HG03045 (cell line): ENCODE measurements around the gene FCER1A.

ENCODE experiments used
- ATAC-seq: cut with Tn5 transposase; IDR thresholded peaks from one replicate; pipeline ENCODE4 v1.9.1; 2021; ENCODE audit warnings: mild to moderate bottlenecking, moderate library complexity; ENCODE audit not compliant: unreplicated experiment

FCER1A gene

GRCh38 chr1:159302095-159302494 is at the start of gene FCER1A:
Gene FCER1A (plus strand): TSS chr1:159302336. CDS start chr1:159302365, 29 bp downstream.
- ATAC-seq, result no peak

- no peak for ATAC-seq
These were observed 40.8 kb upstream of the FCER1A start for GRCh38 chr1:159261311-159261710.

GRCh38 chr1:159261721-159262494 is 40.2 kb upstream of the FCER1A start:
- no peak for ATAC-seq

GRCh38 chr1:159266832-159267231 is 35.3 kb upstream of the FCER1A start:
- no peak for ATAC-seq

- no peak for ATAC-seq
These were observed 27.5 kb upstream of the FCER1A start for GRCh38 chr1:159274631-159275030.

- ATAC-seq, result no peak
These were observed 26.2 kb upstream of the FCER1A start for GRCh38 chr1:159275891-159276290.

- no peak for ATAC-seq
These were observed 22.4 kb upstream of the FCER1A start for GRCh38 chr1:159279773-159280172.

- no peak for ATAC-seq
These were observed 20.0 kb upstream of the FCER1A start for GRCh38 chr1:159282118-159282517.

GRCh38 chr1:159289060-159289459 is 13.1 kb upstream of the FCER1A start:
- no peak for ATAC-seq

- ATAC-seq, result no peak
These were observed 10.7 kb upstream of the FCER1A start for GRCh38 chr1:159291424-159291823.

- ATAC-seq, result no peak
These were observed 5.3 kb upstream of the FCER1A start for GRCh38 chr1:159296706-159297375.

- ATAC-seq, result no peak
These were observed 2.0 kb upstream of the FCER1A start for GRCh38 chr1:159300146-159300545.

- no peak for ATAC-seq
These were observed 5.3 kb downstream of the FCER1A start for GRCh38 chr1:159307346-159308020.

- no peak for ATAC-seq
These were observed 9.5 kb downstream of the FCER1A start for GRCh38 chr1:159311679-159312078.

- ATAC-seq, result no peak
These were observed 13.2 kb downstream of the FCER1A start for GRCh38 chr1:159315381-159315780.

- ATAC-seq, result no peak
These were observed 16.8 kb downstream of the FCER1A start for GRCh38 chr1:159318784-159319551.

GRCh38 chr1:159334797-159335196 is 32.7 kb downstream of the FCER1A start:
- ATAC-seq, result no peak

- ATAC-seq, result no peak
These were observed 35.9 kb downstream of the FCER1A start for GRCh38 chr1:159338018-159338417.

GRCh38 chr1:159339536-159339935 is 37.4 kb downstream of the FCER1A start:
- ATAC-seq, result no peak

- no peak for ATAC-seq
These were observed 39.6 kb downstream of the FCER1A start for GRCh38 chr1:159341736-159342135.
